HCT116 (cell line): ENCODE results near the gene ATP6V1G1.

Source experiments
- EZH2 ChIP-seq: fragments of 200-600 bp; sonication (generic); IDR thresholded peaks from 2 replicates; pipeline ENCODE4 v1.6.1; 2017; ENCODE audit warnings: antibody characterized with exemption, mixed run types
- EZH2phosphoT487 ChIP-seq: fragments of 200-600 bp; IDR thresholded peaks from 2 replicates; pipeline ENCODE4 v1.6.1; 2018; ENCODE audit warnings: antibody characterized with exemption, borderline replicate concordance
- POLR2A ChIP-seq: IDR thresholded peaks from 2 replicates; pipeline ENCODE4 v1.7.0; 2011; ENCODE audit warnings: borderline replicate concordance; ENCODE audit not compliant: insufficient read depth, insufficient read length; ENCODE audit errors: extremely low read depth
- SIN3A ChIP-seq: IDR thresholded peaks from 2 replicates; pipeline ENCODE4 v1.6.1; 2012; ENCODE audit warnings: low read depth
- TF ChIP-seq, protein P1 (sequence below), 3 experiments: fragments of 200-600 bp in 1 of 3; sonication (generic) in 1 of 3; IDR thresholded peaks in 2 of 3; conservative IDR thresholded peaks in 1 of 3; 2 replicates each; pipeline ENCODE4 v1.5.1; 2012 to 2017; ENCODE audit warnings: low read depth in 2 of 3, low read length in 2 of 3, antibody characterized with exemption in 1 of 3, borderline replicate concordance in 1 of 3, control low read depth in 1 of 3, mild to moderate bottlenecking in 1 of 3, mixed read lengths in 1 of 3, mixed run types in 1 of 3, moderate library complexity in 1 of 3; ENCODE audit not compliant: insufficient read depth in 1 of 3
- TF ChIP-seq, protein P2 (sequence below): IDR thresholded peaks from 2 replicates; pipeline ENCODE4 v1.6.1; 2012; ENCODE audit warnings: low read depth

DNA sequence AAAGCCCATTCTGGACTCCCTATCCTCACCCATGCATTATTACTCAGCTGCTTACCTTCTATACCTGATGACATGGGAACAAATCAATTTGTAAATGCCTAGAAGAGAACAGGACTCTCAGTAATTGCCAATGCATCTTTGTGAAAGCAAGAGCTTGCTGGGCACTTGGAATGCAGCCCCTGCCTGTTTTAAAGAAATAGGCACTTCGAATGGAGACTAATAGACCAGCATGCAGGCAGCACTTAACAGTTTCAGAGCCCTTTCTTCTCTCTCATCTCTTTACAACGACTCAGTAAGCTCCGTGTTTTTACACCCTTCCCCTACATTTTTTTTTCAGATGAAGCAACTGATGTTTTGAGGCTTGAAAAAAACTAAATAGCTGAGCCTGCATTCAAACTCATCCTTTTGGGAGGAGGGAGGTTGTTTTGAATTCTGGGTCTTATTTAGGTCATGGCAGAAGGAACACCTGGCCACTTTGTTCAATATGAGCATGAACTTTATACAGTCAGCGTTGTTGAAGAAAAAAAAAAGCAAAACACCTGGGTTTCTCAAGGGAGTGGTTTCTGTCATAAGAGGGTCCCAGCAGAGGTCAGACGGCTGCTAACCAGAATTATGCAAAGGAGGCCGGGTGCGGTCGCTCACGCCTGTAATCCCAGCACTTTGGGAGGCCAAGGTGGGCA, 47.7 kb upstream of the ATP6V1G1 start:
- TF ChIP-seq, protein P1, sequence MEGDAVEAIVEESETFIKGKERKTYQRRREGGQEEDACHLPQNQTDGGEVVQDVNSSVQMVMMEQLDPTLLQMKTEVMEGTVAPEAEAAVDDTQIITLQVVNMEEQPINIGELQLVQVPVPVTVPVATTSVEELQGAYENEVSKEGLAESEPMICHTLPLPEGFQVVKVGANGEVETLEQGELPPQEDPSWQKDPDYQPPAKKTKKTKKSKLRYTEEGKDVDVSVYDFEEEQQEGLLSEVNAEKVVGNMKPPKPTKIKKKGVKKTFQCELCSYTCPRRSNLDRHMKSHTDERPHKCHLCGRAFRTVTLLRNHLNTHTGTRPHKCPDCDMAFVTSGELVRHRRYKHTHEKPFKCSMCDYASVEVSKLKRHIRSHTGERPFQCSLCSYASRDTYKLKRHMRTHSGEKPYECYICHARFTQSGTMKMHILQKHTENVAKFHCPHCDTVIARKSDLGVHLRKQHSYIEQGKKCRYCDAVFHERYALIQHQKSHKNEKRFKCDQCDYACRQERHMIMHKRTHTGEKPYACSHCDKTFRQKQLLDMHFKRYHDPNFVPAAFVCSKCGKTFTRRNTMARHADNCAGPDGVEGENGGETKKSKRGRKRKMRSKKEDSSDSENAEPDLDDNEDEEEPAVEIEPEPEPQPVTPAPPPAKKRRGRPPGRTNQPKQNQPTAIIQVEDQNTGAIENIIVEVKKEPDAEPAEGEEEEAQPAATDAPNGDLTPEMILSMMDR (IDR thresholded peaks at IDR 0.05 in 2 of 3, conservative IDR thresholded peaks at IDR 0.05 in 1 of 3; ENCODE audit: borderline replicate concordance in 1 of 3, insufficient read depth in 1 of 3, low read depth in 2 of 3, low read length in 2 of 3), result no peak
- TF ChIP-seq, protein P2, sequence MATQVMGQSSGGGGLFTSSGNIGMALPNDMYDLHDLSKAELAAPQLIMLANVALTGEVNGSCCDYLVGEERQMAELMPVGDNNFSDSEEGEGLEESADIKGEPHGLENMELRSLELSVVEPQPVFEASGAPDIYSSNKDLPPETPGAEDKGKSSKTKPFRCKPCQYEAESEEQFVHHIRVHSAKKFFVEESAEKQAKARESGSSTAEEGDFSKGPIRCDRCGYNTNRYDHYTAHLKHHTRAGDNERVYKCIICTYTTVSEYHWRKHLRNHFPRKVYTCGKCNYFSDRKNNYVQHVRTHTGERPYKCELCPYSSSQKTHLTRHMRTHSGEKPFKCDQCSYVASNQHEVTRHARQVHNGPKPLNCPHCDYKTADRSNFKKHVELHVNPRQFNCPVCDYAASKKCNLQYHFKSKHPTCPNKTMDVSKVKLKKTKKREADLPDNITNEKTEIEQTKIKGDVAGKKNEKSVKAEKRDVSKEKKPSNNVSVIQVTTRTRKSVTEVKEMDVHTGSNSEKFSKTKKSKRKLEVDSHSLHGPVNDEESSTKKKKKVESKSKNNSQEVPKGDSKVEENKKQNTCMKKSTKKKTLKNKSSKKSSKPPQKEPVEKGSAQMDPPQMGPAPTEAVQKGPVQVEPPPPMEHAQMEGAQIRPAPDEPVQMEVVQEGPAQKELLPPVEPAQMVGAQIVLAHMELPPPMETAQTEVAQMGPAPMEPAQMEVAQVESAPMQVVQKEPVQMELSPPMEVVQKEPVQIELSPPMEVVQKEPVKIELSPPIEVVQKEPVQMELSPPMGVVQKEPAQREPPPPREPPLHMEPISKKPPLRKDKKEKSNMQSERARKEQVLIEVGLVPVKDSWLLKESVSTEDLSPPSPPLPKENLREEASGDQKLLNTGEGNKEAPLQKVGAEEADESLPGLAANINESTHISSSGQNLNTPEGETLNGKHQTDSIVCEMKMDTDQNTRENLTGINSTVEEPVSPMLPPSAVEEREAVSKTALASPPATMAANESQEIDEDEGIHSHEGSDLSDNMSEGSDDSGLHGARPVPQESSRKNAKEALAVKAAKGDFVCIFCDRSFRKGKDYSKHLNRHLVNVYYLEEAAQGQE, result no peak
- TF ChIP-seq POLR2A (no peak), SIN3A (no peak), EZH2 (no peak), EZH2phosphoT487 (no peak)
